Neural crest cell (in vitro differentiated cells): ENCODE data around the gene AGBL4. TPM values are rescaled to one million over a fixed set of nuclear protein-coding genes. Genes with fewer than 3 reads are reported as not detected.

Experiments used
- DNase-seq: peaks from one replicate; pipeline ENCODE4 v3.0.0; 2021; ENCODE audit warnings: low read depth, mixed read lengths, low spot score
- H3K27ac Mint-ChIP-seq: one replicate; pipeline ENCODE4 v1.8.0; 2021; ENCODE audit warnings: mild to moderate bottlenecking, mixed read lengths; ENCODE audit not compliant: unreplicated experiment
- H3K27me3 Mint-ChIP-seq: 2 replicates; pipeline ENCODE4 v1.8.0; 2021; ENCODE audit warnings: low read depth, mild to moderate bottlenecking, mixed read lengths
- H3K36me3 Mint-ChIP-seq: 2 replicates; pipeline ENCODE4 v1.8.0; 2021; ENCODE audit warnings: low read depth, mild to moderate bottlenecking, mixed read lengths
- H3K4me1 Mint-ChIP-seq: 2 replicates; pipeline ENCODE4 v1.8.0; 2021; ENCODE audit warnings: mixed read lengths
- H3K4me3 Mint-ChIP-seq: one replicate; pipeline ENCODE4 v1.8.0; 2021; ENCODE audit warnings: mild to moderate bottlenecking, mixed read lengths
- H3K9me3 Mint-ChIP-seq: 2 replicates; pipeline ENCODE4 v1.8.0; 2021; ENCODE audit warnings: mixed read lengths
- CTCF ChIP-seq: fragments of 200-600 bp; sonication (generic); conservative IDR thresholded peaks from 2 replicates; pipeline ENCODE4 v1.5.0; 2021; ENCODE audit warnings: antibody characterized with exemption, mild to moderate bottlenecking
- total RNA-seq: library from RNA; stranded (reverse); gene quantifications from 2 replicates; pipeline ENCODE4 v1.2.1, GENCODE V29; 2021

Gene AGBL4
- total RNA-seq, 1 donor from 2014 or later: 0.09 TPM

GRCh38 chr1:48761411-48761810 lies 1262.3 kb downstream of the AGBL4 start:
- TF ChIP-seq CTCF: no peak
- Mint-ChIP-seq H3K4me3 (no peak overlapping the region), H3K9me3 (no peaks in the 10 kb centered on the region), H3K36me3 (peaks cover 32% of the 10 kb centered on the region), H3K27ac (no peak overlapping the region), H3K27me3 (no peaks in the 10 kb centered on the region), H3K4me1 (peaks cover 18% of the 10 kb centered on the region)
- DNase-seq: no peak

GRCh38 chr1:48760857-48761256 lies 1262.9 kb downstream of the AGBL4 start:
- Mint-ChIP-seq H3K36me3 (peaks cover 32% of the 10 kb centered on the region), H3K27me3 (no peaks in the 10 kb centered on the region), H3K4me1 (peaks cover 18% of the 10 kb centered on the region), H3K9me3 (no peaks in the 10 kb centered on the region), H3K4me3 (no peak overlapping the region), H3K27ac (no peak overlapping the region)
- no peak for DNase-seq
- TF ChIP-seq CTCF: no peak

- Mint-ChIP-seq H3K9me3 (no peaks in the 10 kb centered on the region), H3K36me3 (peaks cover 29% of the 10 kb centered on the region), H3K4me1 (peaks cover 16% of the 10 kb centered on the region), H3K27ac (no peak overlapping the region), H3K27me3 (no peaks in the 10 kb centered on the region), H3K4me3 (no peak overlapping the region)
- no peak for DNase-seq
- no peak for TF ChIP-seq CTCF
Measured at GRCh38 chr1:48758976-48759375, 1264.8 kb downstream of the AGBL4 start.

GRCh38 chr1:48757363-48757762 lies 1266.4 kb downstream of the AGBL4 start:
- TF ChIP-seq CTCF: no peak
- Mint-ChIP-seq H3K4me1 (peaks cover 4% of the 10 kb centered on the region), H3K27ac (no peak overlapping the region), H3K4me3 (no peak overlapping the region), H3K27me3 (no peaks in the 10 kb centered on the region), H3K9me3 (no peaks in the 10 kb centered on the region), H3K36me3 (peaks cover 33% of the 10 kb centered on the region)
- no peak for DNase-seq

GRCh38 chr1:48756683-48757316 lies 1267.0 kb downstream of the AGBL4 start:
- Mint-ChIP-seq H3K36me3 (peaks cover 33% of the 10 kb centered on the region), H3K4me3 (no peak overlapping the region), H3K4me1 (peaks cover 4% of the 10 kb centered on the region), H3K9me3 (no peaks in the 10 kb centered on the region), H3K27me3 (no peaks in the 10 kb centered on the region), H3K27ac (no peak overlapping the region)
- TF ChIP-seq CTCF: no peak
- no peak for DNase-seq
